ENCODE data around the gene SFTPB.
A peak's percentile ranks its signal among the peaks of the same experiment; 100 is the strongest.
"Not testable (repeated sequence)": the region's sequence is repeated elsewhere in the genome, so short reads cannot be mapped to it uniquely, and the experiment has no call there.

Gene SFTPB

GRCh38 chr2:85668009-85668856, at the start of gene SFTPB:
SFTPB (minus strand) TSS chr2:85668199; CDS start chr2:85668183, 16 bp downstream.
- no peak for DNase-seq (ENCODE audit: low spot score)

DNA sequence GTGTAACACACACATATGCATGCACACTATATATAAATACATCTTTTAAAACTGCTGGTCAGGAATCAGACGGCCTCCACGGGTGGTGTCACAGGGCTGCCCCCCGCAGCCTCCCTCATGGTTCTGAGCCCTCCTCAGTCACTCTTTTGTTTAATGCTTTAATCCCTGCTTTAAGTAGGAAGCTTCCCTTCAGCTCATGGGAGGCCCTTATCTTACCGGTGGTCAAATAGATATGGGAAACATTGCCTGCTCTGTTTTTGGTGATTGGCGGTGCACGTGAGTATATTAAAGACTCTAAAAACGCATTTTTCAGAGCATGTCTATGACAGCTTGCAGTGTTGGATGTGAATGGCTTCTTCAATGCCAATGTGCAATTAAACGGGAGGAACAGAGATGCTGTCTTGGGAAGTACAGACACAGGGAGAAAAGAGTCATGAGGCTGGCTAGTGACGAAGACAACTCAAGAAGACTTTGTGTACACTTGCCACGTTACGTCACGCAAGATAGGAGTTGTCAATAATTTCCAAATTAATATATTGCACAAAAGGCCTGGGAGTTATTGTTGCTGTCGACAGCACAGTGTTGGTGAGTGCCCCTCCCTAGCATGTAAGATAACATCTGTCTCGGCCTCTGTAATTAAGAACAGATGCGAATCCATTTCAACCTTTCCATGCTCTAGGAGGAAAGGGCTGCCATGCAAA, 49.5 kb upstream of the SFTPB start:
- DNase-seq (ENCODE audit: low spot score), result no peak

DNA sequence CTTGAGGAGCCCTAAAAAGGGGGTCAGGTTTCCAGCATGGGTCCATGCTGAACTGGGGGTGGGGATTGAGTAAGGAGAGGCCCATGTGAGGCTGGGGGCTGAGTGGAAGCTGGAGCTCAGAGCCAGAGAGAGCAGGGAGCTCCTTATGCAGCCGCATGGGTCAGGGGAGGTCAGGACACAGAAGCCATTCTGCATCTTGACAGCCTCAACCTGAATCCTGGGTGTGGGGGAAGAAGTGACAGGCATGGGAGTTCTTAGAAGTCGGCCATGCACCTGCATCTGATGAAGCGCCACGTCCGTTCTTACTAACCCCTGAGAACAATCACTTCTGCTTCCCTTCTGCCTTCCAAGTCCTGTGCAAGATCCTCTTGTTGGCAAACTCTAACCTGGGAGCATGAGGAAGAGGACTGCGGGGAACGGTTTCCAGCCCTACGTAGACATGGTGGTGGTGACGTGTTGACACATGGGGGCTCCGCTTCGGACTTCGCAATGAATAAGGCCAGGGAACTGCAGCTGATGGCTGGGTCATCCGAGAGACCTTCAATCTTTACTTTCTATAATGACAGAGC, 48.4 kb upstream of the SFTPB start:
- DNase-seq (ENCODE audit: low spot score), result no peak

GRCh38 chr2:85714841-85715240, 46.8 kb upstream of the SFTPB start:
- no peak for DNase-seq (ENCODE audit: low spot score)

- not testable (repeated sequence) for DNase-seq (ENCODE audit: low spot score)
Measured at GRCh38 chr2:85714421-85714820, 46.4 kb upstream of the SFTPB start.

DNA sequence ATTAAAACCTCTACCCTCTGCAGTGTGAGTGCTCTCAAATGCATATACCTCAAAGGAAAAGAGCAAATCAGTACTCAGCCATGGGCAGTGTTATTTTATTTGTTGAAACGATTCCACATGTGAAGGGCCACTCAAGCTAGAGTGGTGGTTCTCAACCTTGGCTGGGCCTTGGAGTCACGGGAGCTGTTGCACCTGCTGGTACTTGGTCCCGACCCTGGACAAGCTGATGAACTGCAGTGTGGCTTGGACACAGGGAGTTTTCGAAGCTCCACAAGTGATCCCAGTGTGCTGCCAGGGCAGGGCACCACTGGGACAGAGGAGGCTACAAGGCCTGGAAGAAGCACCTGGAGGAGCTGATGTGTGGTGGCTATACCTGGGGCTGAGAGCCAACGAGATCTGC, 45.8 kb upstream of the SFTPB start:
- DNase-seq (ENCODE audit: low spot score), result no peak

DNA sequence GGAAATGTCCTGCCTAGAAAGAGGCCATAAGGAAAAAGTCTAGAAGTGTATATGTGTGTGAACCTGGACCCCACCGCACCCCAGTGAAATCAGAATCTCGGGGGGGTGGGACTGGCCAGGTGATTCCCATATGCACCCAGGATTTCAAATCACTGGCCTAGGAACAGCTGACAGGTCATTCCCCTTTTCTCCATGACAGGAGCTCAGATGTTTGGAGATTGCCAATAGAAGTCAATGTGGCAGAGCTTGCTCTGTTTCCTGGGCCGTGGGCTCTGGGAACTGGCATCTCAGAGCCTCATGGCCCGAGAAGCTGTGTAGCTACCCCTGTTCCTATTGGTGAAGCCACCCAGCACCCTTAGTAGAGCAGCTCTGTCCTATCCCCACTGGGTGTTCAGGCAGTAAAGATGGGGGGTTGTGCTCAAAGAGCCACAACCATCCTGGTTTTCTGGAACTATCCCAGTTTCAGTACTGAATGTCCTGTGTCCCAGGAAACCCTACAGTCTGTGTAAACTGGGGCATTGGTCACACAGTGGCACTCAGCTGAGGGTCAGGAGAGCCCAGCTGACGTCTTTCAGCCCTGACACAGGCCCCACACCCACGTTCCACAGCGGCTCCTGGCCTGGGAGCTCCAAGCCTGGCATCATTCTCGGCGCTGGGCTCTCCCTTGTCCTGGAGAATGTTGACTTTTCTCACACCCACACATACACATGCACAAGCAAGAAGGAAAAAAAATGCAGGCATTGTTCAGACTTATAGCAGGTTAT, 45.0 kb upstream of the SFTPB start:
- DNase-seq (ENCODE audit: low spot score), result no peak

- DNase-seq (ENCODE audit: low spot score), result no peak
Measured at GRCh38 chr2:85712336-85712735, 44.3 kb upstream of the SFTPB start.

DNA sequence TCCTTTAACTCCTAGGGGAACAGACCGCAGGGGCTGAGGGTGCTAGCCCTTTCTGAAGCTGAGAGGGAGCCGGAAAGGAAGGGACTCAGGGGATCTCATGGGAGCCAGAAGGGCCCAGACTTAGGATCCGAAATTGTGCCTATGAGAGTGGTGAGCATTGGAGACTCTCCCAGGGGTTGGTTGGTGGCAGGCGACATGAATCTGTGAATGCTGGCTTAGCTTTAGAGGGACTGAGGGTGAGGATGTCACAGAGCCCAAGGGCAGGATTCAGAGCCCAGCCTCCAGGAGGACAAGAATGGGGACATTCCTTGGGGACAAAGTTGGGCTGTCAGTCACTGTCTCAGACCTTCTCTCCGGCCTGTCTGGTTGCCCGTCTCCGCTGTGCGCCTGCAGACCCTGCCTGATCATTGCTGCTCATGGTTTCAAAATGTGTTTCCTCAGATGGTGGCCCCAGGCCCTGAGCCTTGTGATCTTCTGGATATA, 43.6 kb upstream of the SFTPB start:
- DNase-seq (ENCODE audit: low spot score), result no peak

GRCh38 chr2:85710687-85711577, 42.9 kb upstream of the SFTPB start:
- DNase-seq (ENCODE audit: low spot score), result no peak

GRCh38 chr2:85709401-85709811, 41.4 kb upstream of the SFTPB start:
- no peak for DNase-seq (ENCODE audit: low spot score)

DNA sequence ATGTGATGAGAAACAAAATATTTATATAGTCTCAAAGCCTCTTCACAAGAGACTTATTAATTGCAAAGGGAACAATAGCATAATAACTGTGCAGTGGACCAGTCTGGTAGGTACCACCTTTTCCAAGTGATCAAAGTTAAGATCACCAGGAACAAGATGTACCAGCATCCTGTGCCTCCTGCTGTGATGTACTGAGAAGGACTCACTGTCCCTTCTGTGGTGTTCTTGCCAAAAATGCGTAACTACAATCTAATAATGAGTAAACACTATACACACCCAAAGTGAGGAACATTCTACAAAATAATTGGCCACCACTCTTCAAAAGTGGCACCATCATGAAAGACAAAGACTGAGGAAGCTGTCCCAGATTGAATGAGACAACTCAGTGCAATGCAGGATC, 40.6 kb upstream of the SFTPB start:
- DNase-seq (ENCODE audit: low spot score), result no peak

DNA sequence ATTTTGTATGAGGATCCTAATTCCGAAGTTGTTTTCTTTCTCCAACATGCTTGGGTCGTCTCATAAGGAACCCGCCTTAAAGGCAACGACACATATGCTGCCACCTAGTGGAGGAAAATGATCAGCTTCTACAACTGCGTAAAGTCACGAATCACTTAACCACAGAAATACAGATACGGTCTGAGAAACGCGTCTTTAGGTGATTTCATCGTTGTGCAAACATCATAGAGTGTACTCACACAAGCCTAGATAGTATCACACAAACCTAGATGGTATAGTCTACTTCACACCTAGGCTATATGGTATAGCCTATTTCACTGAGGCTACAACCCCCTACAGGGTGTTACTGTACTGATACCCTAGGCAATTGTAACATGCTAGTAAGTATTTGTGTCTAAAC, 39.3 kb upstream of the SFTPB start:
- DNase-seq (ENCODE audit: low spot score), result peak; percentile 79

- DNase-seq (ENCODE audit: low spot score), result no peak
Measured at GRCh38 chr2:85706599-85707296, 38.7 kb upstream of the SFTPB start.

DNA sequence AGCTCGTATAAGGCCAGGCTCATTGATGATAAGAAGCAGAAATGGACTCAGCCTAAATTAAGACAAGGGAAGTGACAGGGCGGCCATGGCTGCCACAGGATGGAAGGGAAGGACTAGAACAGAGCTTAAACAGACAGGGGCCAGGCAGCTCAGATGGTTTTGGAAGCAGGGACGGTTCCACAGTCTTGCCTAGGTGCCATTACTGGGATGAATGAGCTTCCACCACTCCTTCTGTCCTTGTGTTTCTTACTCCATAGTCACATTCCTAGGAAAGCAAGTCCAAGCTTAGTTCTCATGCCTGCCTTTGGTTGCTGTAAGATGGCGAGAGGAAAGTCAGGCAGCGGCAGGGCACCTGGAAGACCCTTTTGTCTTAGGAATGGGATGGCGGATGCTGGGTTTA, 38.1 kb upstream of the SFTPB start:
- no peak for DNase-seq (ENCODE audit: low spot score)

DNA sequence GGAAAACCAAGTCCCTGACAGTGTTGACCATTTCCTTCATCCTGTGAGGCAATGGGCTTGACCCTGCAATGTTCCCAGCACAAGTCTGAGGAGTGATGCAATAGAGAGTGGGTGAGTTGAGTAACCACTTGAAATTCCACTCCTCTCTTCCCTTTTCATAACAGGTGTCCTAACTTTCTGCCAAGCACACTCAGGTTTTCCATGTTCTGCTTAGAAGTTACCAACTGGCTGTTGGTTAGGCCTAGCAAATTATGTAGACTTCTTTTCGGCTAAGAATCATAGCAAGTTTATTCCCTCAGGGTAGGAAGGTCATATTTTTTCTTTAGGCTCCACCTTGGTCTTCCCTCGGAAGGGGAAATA, 37.7 kb upstream of the SFTPB start:
- DNase-seq (ENCODE audit: low spot score), result peak; percentile 71

GRCh38 chr2:85704800-85705679, 37.0 kb upstream of the SFTPB start:
- no peak for DNase-seq (ENCODE audit: low spot score)

DNA sequence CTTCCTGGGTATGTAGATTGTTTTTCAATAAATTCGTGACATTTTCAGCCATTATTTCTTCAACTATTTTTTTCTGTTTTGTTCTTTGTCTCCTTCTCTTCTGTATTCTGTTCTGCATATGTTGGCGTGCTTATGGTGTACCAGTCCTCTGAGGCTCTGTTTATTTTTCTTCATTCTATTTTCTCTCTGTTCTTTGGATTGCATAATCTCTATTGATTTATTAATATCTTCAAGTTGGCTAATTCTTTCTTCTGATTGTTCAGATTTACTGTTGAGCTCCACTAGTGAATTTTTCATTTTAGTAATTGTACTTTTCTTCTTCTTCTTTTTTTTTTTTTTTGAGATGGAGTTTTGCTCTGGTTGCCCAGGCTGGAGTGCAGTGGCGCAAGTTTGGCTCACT, 36.0 kb upstream of the SFTPB start:
- no peak for DNase-seq (ENCODE audit: low spot score)

- no peak for DNase-seq (ENCODE audit: low spot score)
Measured at GRCh38 chr2:85703329-85703728, 35.3 kb upstream of the SFTPB start.

DNA sequence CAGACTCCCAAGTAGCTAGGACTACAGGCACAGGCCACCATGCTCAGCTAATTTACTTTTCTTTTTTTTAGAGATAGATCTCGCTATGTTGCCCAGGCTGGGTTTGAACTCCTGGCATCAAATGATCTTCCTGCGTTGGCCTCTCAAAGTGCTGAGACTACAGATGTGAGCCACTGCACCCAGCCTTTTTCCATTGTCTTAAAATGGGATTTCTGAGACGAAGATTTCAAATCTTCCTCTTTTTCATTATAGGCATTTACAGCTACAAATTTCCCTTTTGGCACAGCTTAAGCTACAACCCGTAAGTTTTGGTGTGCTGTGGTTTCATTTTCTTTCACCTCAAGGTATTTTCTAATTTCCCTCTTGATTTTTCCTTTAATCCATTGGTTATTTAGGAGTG, 34.8 kb upstream of the SFTPB start:
- DNase-seq (ENCODE audit: low spot score), result no peak

All from HuH-7 (cell line).